ENCODE measurements around the gene DAAM2. TPM values are rescaled to one million over a fixed set of nuclear protein-coding genes. Genes with fewer than 3 reads are reported as not detected.

DAAM2 gene
- total RNA-seq, 1 donor from 2014 or later: not detected

DNA sequence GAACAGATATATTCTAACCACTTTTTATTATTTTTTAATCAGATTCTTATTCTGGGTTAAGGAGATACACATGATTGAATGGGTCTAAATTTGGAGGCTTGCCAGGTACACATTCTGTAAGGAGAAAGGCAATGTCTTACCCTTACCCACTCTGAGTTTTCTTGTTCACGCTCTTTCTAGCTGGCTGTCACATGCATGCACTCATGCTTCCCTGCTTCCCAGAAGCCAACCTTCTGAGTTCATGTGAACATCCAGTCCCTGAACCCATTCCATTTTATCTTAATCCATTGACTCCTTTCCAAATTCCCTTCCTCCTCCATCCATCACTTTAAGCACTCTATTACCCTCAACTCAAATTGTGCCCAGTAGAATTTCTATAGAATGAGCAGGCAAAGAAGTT, 159.5 kb downstream of the DAAM2 start:
- intact Hi-C loops (cut with micrococcal nuclease): no loop called here
- H3K4me1 Mint-ChIP-seq: no peaks in the 10 kb centered on the region
- ATAC-seq (ENCODE audit: low read depth) (no peak), DNase-seq (no peak)
- TF ChIP-seq, protein P1, sequence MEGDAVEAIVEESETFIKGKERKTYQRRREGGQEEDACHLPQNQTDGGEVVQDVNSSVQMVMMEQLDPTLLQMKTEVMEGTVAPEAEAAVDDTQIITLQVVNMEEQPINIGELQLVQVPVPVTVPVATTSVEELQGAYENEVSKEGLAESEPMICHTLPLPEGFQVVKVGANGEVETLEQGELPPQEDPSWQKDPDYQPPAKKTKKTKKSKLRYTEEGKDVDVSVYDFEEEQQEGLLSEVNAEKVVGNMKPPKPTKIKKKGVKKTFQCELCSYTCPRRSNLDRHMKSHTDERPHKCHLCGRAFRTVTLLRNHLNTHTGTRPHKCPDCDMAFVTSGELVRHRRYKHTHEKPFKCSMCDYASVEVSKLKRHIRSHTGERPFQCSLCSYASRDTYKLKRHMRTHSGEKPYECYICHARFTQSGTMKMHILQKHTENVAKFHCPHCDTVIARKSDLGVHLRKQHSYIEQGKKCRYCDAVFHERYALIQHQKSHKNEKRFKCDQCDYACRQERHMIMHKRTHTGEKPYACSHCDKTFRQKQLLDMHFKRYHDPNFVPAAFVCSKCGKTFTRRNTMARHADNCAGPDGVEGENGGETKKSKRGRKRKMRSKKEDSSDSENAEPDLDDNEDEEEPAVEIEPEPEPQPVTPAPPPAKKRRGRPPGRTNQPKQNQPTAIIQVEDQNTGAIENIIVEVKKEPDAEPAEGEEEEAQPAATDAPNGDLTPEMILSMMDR (IDR thresholded peaks at IDR 0.05): no peak
- no peak overlapping the region for H3K27ac Mint-ChIP-seq
- no peaks in the 10 kb centered on the region for H3K9me3 Mint-ChIP-seq
- H3K36me3 Mint-ChIP-seq (ENCODE audit: low read depth): no peaks in the 10 kb centered on the region
- H3K27me3 Mint-ChIP-seq: no peaks in the 10 kb centered on the region
- H3K4me3 Mint-ChIP-seq: no peak overlapping the region
- CTCF ChIA-PET: no interaction called here
- POLR2A ChIA-PET: no interaction called here

DNA sequence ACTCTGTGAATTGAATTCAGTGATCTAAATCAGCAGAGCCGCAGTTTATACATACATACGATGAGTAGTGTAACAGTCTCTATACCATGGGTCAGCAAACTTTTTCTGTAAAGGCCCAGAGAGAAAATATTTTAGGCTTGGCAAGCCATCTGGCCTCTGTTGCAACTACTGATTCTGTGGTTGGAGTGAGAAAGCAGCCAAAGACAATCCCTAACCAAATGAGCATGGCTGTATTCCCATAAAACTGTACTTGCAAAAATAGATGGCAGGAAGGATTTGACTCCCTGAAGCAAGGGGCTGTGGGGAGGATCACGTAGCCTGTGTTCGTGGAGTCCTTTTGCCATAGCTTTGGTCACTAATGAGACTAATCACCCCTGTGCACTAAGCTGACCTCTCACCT, 160.0 kb downstream of the DAAM2 start:
- no peak for ATAC-seq (ENCODE audit: low read depth)
- intact Hi-C loops (cut with micrococcal nuclease): no loop called here
- no peaks in the 10 kb centered on the region for H3K27me3 Mint-ChIP-seq
- no peak overlapping the region for H3K4me3 Mint-ChIP-seq
- no peaks in the 10 kb centered on the region for H3K36me3 Mint-ChIP-seq (ENCODE audit: low read depth)
- ChIA-PET CTCF (no interaction called here), POLR2A (no interaction called here)
- no peak overlapping the region for H3K27ac Mint-ChIP-seq
- no peaks in the 10 kb centered on the region for H3K9me3 Mint-ChIP-seq
- no peak for DNase-seq
- TF ChIP-seq, protein P1 (IDR thresholded peaks at IDR 0.05): no peak
- no peaks in the 10 kb centered on the region for H3K4me1 Mint-ChIP-seq

DNA sequence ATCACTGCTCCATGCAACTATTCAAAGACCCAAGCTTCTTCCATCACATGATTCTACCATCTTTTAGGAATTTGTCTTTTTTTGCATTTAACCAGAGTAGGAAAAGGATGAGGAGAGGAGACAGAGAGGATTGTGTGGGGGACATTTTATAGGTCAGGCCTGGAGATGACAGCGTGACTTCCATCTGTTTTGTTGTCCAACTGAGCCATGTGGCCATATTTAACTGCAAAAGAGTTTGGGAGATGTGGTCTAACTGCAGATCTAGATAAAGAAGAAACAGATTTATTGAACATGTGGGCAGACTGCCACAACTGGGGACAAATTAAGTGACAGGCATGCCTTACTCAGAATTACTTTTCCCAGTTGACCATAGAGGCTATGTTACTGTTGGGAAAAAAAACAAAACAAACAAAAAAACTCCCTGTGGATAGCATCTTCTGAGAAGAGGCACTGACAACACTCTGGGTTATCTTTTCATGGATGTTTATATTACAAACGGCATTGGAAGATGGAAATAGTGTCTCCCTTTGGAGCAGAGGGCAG, 161.0 kb downstream of the DAAM2 start:
- CTCF ChIA-PET: no interaction called here
- intact Hi-C loops (cut with micrococcal nuclease): no loop called here
- Mint-ChIP-seq H3K27ac (no peak overlapping the region), H3K4me1 (no peaks in the 10 kb centered on the region), H3K4me3 (no peak overlapping the region), H3K36me3 (ENCODE audit: low read depth) (no peaks in the 10 kb centered on the region), H3K9me3 (no peaks in the 10 kb centered on the region), H3K27me3 (no peaks in the 10 kb centered on the region)
- DNase-seq (no peak), ATAC-seq (ENCODE audit: low read depth) (no peak)
- TF ChIP-seq, protein P1 (IDR thresholded peaks at IDR 0.05): no peak
- POLR2A ChIA-PET: no interaction called here

Other genes with a start within 250 kb of the DAAM2 start
- not detected in 2 replicates for gene KIF6, start 67.0 kb upstream of the DAAM2 start, total RNA-seq
- gene MOCS1, start 142.1 kb downstream of the DAAM2 start, total RNA-seq: 0.20 and 0.34 TPM in 2 replicates